GM19455 (cell line): ENCODE results near the gene PDE4C.

Experiments used
- ATAC-seq: cut with Tn5 transposase; IDR thresholded peaks from one replicate; pipeline ENCODE4 v1.9.1; 2021; ENCODE audit not compliant: unreplicated experiment

The PDE4C gene

DNA sequence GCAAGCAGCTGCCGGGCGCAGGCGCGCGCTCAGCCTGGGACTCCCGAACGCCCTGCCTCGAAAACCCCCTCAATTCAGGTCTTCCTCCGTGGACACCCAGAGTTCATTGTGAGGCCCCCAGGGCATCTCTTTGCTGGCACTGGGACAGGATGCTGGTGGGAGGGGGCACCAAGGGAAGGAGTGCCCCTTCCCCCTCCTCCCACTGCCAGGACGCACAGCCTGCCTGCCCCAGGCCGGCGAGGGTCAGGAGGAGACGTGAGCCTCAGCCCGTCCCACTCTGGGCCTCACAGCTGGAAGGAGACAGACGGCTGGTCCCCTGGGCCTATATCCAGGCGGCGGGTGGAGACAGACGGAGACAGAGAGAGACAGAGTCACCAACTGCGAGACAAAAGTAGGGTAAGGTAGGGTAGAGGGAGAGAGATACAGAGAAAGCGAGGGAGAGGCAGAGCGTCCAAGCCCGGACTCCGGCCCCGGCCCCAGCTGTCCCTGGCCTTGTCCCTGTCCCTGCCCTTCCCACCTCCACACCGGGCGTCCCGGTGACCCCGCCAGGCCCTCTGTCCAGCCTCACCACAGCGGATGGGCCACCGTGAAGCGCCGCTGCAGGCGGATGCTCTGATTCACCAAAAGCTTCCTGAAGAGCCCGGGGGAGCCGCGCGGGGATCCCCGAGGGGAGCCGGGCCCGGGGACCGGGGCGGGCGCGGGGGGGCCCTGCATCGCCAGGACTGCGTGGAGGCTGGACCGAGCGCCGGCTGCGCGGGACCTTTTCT, at the start of gene PDE4C:
TSS of gene PDE4C (minus strand) at position 737 of the 767 bp plus-strand sequence. CDS start at position 714, 23 bp downstream.
- no peak for ATAC-seq

DNA sequence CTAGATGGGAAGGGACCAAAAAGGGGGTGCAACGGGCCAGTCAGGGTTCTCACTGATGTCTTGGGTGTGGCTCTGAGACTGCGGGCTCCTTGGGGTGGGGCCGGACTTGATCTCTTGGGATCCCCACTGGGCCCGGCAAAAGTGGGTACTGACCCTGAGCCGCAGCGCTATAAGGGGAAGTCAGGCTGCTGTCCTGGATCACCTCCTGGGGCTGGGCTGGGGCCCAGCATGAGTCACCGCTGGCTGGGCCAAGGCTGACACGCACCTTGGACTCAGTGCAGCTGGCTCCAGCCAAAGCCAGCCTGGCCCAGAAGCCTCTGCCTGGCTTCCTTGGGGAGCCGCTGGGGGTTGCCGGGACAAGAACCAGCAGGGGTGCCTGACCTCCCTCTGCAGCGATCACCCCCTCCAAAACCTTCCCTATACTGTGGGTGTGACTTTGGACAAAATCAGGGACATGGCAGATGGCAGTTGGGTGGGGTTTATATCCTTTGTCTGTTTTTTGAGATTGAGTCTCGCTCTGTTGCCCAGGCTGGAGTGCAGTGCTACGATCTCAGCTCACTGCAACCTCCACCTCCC, 48.6 kb upstream of the PDE4C start:
- no peak for ATAC-seq

DNA sequence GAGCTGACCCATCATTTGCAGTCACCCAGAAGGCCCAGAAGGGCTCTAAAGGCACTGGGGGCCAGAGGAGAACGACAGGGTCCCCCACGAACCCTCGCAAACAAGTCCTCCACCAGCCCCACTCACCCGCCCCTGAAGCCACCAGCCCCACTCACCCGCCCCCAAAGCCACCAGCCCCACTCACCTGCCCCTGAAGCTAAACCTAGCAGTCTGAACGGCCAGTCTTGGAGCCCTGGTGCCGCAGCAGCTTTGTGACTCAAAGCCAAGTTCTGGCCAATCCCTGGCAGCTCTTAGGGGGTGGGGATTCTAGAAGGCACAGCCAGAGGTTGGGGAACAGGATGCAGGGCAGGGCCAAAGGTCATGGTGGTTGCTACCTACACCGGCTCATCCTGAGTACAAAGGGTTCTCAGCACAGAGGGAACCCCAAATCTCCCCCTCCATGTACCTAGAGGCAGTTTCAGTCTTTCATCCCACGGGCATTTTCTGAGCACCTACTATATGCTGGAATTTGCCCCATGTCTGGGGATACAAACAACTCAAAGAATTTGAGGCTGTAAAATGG, 48.1 kb upstream of the PDE4C start, which contains the start of gene IQCN:
TSS of gene IQCN (minus strand) at position 234 of the 562 bp plus-strand sequence. CDS start 4,974 bp downstream, outside the sequence.
- no peak for ATAC-seq

DNA sequence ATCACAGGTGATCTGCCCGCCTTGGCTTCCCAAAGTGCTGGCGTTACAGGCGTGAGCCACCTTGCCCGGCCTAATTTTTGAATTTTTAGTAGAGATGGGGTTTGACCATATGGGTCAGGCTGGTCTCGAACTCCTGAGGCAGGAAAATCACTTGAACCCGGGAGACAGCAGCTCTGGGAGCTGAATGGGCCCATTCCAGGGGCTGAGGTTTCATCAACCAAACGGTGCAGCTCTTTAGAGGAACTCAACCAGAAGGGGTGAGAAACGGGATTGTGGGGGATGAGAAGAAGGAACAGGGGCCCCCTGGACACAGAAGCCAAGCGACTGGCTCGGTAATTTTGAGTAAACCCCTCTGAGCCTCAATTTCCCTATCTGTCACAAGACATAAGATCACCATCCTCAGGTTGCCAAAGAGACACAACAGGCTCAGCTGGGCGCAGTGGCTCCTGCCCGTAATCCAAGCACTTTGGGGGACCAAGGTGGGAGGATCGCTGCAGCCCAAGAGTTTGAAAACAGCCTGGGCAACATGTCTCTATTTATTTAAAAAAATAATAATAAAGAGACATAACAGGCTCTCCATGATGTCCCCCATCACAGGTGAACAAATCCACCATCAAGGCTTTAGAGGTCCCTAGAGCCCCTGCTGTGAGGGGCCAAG, 47.5 kb upstream of the PDE4C start:
- no peak for ATAC-seq

DNA sequence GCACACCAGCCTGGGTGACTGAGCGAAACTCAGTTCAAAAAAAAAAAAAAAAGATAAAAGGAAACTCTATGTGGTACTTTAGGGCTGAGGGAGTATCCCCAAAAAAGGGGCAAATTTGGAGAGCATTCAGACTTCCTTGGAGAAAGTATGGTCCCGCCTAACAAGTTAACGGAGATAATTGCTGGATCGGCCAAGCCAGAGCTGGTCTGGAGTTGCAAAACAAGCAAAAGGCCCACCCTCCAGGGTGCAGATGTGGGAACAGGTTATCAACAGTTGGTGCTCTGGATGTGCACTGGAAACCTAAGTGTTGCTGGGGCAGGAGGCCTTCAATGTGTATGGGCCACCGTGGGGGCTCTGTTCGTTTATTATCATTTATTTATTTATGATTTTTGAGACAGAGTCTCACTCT, 45.2 kb upstream of the PDE4C start:
- ATAC-seq = no peak

DNA sequence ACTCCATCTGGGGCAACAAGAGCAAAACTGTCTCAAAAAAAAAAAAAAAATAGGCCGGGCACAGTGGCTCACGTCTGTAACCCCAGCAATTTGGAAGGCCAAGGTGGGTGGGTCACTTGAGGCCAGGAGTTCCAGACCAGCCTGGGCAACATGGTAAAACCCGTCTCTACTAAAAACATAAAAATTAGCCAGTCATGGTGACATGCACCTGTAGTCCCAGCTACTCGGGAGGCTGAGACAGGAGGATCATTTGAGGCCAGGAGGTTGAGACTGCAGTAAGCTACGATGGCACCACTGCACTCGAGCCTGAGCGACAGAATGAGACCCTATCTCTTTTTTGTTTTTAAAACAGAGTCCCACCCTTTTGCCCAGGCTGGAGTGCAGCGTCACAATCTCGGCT, 44.1 kb upstream of the PDE4C start:
- no peak for ATAC-seq

DNA sequence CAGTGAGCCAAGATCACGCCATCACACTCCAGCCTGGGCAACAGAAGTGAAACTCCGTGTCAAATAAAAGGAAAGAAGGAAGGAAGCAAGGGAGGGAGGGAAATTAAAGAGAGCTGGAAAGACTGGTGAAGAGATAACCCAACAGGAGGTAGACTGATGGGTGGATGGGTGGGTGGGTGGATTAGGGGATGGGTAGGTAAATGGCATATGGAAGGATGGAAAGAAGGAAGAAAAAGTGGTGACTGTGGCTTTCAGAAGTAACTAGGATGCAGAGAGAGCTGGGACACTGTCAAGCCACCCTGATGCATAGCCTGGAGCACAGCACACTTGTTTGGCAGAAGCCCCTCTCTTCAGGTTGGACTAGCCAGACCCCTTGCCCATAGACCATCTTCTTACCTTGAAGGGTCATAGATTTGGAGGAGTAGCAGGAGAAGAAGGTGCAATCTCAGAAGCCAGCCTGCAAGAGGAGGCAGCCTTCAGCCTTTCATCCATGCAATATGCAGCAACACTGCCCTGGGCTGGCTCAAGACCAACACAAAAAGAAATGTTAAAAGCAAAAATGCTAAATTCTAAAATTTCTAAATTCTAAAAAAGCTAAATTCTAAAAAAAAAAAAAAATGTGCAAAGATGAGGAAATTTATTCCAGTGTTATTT, 43.0 kb upstream of the PDE4C start:
- no peak for ATAC-seq

DNA sequence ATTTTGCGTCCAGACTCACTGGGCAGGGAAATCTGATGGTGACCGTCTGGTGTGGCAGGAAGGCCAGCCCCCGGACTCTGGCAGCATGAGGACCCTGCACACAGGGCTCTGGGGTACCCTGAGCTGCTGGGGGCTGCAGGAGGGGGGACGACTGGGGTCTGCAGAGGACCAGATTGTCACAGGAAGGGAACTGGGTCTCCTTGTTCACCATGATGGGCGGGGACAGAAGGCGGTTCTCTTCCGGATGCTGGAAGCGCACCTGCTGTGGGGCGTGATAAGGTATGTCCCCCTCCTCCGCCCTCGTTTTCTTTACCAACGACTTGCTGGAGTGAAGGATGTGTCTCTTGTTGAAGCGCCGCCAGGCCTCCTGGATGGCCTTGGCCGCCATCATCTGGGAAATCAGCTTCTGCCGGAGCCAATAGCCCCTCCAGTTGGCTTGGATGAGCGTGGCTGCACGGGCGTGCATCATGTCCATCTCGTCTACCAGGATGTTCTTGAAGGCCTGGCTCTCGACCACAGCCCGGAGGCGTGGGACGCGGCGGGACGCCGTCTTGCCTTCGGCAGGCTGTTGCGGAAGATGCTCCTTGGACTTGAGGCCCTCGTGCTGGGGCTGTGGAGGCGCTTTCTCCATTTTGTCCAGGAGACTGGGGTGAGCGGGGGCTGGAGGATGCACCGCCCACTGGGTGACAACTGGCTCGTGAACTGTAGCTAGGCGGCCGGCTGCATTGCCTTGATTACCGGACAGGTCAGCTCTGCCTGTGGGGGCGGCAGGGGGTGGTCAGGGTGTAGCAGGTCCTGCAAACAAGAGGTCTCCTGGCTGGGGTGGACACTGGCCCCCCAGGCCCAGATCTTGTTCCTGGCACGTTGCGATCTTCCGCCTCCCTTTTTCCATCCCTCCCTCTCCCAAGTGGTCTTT, 40.8 kb upstream of the PDE4C start:
- ATAC-seq = no peak

DNA sequence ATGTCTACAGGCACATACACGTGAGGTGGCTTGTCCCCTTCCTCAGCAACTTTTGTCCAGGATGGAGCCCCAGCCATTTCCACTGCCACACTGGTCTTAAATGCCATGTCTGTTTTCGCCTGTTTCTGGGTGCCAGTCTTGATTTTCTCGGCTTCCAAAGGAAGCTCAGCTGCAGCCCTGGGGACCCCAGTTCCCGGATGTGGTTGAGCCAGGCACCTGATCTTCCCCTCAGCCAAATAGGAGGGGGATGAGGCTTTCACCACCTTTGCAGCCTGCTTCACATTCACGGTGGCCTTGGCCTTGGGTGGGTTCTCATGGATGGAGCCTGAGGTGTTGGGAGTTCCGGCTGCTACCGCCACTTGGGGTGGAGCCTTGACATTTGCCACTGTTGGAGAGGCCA, 39.3 kb upstream of the PDE4C start:
- ATAC-seq = no peak

DNA sequence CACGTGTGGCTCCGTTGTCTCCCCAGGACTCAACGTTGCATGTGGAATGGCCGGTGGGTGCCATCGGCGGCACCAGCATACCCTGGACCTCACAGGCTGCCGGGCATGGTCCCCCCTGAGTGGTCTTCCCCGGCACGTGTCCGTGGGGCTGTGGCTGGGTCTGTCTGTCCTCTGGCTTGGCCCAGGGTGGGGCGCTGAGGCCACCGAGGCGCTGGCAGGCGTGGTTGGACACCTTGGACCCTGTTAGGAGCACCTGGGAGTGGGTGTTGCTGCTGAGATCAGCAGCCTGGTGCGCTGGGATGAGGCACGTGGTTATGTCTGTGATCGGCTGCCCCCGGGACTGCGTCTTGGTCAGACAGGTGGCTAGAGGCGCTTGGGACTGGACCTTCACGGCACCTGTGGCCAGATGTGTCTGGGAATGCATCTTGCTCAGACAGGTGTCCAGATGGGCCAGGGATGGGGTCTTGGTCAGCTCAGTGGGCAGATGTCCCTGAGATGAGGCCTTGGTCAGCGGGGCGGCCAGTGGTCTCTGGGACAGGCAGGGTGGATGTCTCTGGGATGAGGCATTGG, 38.8 kb upstream of the PDE4C start:
- no peak for ATAC-seq

DNA sequence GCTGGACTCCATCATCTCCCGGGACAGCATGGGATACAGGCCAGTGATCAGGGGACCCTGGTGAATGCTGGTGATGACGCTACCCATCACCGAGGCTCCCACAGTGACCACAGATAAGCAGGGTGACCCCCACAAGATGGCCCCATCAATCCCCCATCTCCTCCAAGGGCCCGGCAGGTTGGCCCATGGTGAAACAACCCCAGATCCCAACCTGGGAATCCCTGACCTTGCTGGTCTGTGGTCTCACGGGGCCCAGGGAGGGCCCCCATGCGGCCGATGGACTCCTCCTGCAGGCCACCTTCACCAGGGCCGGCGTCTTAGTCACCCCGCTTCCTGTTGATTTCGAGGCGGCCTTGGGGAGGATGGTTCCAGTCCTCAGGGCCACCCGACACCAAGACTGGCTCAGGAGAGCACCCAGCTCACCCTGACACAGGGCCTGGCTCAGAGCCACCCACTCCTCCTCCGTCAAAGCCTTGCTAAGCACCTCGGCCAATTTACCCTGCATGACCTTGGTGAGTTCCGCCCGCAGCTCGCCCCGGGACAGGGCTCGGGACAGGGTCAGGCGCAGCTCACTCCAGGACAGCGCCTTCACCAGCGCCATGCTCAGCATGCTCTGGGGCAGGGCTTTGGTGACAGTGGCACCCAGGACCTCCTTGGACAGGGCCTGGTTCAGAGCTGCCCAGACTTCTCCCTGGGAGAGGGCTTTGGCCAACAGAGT, 38.1 kb upstream of the PDE4C start:
- ATAC-seq = no peak

DNA sequence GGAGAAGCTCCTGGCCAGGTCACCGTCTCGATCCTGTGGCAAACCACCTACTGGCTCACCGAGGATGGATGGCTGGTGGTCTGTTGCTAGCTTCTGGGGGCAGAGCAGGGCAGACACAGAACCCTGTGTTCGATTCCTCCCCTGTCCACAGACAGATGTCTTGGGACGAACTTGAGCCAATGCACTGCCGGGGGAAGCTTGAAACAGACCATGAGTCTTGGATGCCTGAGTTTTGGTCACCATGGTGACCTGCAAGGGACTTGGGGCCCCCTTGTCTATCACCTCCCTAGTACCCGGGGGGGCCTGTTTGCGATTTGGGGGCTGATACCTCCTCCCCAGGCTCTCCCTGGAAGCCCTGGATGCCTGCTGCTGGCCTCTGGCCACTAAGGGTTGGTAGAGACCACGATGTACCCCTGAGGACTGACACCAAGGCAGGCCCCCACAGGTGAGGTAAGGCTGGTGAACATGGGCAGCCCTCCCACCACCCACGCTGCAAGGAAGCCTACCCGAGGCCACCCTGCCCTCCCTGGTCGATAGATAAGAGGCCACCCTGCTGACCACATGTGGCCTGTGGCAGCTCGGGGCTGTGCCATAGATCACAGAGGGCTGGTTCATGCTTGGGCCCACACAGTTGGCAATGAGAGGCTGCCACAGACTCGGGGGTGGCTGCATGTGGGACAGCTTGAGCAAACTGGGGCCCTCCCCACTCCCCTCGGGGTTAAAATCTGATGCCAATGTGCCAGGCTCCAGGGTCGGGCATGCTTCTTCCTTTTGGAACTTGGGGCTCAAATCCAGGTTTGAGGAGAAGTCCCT, 37.3 kb upstream of the PDE4C start:
- no peak for ATAC-seq

DNA sequence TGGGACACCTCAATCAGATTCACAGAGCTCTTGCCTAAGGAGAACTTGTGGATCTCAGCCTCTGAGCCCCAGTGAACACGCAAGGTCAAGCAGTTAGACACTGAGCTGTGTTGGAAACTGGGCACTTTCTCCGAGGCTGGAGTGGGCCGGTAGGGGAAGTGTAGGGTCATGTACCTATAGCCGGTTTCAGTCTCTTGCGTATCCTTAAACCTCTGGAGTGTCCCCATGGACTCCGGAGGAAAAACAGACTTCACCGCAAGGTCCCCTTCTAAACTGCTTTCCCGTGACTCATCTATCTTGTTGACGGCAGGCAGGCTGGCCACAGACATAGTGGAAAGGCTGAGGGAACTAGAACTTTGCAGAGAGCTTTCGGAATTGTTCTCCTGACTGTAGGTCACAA, 36.7 kb upstream of the PDE4C start:
- no peak for ATAC-seq

DNA sequence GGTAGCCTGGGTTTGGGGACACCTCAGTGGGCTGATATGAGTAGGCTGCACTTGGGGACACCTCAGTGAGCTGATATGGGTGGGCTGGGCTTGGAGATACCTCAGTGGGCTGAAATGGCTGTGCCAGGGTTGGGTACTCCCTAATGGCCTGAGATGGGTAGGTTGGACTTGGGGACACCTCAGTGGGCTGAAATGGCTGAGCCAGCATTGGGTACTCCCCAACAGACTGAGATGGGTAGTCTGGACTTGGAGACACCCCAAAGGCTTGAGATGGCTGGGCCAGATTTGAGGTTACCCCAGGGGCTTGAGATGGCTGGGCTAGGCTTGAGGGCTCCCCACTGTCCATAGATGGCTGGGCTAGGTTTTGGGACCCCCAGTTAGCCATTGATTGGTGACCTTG, 35.9 kb upstream of the PDE4C start:
- no peak for ATAC-seq

DNA sequence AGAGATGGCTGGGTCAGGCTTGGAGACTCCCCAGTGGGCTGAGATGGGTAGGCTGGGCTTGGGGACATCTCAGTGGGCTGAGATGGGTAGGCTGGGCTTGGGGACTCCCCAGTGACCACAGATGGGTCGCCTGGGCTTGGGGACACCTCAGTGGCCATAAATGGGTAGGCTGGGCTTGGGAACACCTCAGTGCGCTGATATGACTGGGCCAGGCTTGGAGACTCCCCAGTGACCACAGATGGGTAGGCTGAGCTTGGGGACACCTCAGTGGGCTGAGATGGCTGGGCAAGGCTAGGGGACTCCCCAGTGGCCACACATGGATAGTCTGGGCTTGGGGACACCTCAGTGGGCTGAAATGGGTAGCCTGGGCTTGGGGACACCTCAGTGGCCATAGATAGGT, 35.2 kb upstream of the PDE4C start:
- ATAC-seq = no peak

DNA sequence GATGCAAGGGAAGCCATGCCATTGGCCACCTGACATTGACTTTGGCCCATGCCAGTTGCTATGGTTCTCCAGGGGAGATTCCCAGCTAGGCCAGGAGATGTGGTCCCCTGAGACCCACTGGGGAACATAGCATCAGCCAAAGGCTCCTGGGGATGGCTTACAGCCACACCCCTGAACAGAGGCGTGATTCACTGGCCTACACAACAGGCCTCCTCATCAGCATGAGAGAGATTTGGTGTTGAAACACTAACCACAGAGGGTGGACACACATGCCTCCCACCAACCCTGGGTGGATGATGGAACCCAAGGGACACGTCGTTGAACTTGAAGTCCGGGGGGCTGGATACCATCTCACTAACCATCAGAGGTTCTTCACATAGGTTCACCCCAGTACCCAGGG, 33.7 kb upstream of the PDE4C start:
- ATAC-seq = no peak

DNA sequence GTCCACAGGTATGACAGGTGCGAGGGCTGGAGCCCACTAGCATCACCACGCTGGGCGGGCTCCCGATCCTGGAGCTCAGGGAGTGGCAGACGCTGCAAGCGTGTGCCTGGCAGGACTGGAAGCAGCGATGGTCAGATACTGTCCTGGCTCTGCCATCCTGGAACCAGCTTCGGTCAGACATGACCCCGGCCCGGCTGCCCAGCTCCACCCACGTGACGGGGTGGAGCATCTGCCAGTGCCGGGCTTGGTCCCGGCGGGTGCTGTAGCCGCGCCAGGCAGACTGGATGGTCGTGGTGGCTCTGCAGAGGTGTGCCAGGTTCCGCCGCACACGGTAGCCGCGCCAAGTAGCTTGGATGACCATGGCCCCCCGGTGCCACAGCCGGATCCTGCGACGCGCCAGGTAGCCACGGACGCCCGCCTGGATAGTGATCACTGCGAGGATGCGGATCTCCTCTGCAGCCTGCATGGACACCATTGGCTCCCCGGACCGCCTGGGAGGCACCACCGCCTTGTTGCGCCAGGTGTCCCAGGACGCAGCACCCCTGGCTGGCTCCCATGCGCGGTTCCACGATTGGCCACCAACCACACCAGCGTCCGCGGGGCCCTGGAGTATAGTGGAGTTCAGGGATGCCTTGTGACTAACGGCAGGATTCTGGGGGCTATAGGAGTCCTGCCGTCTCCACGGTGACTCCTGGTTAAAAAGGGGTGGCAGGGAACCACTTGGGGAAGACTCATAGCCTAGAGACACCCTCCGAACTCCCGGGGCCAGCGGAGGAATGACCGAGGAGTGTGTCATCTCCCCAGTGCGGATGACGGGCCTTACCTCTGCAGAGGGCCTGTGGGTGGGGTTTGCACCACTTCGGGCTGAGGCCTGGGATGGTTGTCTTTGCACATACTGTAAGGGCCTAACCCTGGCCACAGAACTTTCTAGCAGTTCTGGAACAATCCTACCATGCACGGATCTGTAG, 31.5 kb upstream of the PDE4C start:
- ATAC-seq = no peak
